GM12872 (cell line): ENCODE results near the gene DOC2A.

Experiments used
- TF ChIP-seq, protein P1 (sequence below): IDR thresholded peaks from 3 replicates; pipeline ENCODE4 v1.5.1; 2011; ENCODE audit warnings: low read depth, mild to moderate bottlenecking, low read length, moderate library complexity; ENCODE audit not compliant: insufficient read depth

DOC2A gene

DNA sequence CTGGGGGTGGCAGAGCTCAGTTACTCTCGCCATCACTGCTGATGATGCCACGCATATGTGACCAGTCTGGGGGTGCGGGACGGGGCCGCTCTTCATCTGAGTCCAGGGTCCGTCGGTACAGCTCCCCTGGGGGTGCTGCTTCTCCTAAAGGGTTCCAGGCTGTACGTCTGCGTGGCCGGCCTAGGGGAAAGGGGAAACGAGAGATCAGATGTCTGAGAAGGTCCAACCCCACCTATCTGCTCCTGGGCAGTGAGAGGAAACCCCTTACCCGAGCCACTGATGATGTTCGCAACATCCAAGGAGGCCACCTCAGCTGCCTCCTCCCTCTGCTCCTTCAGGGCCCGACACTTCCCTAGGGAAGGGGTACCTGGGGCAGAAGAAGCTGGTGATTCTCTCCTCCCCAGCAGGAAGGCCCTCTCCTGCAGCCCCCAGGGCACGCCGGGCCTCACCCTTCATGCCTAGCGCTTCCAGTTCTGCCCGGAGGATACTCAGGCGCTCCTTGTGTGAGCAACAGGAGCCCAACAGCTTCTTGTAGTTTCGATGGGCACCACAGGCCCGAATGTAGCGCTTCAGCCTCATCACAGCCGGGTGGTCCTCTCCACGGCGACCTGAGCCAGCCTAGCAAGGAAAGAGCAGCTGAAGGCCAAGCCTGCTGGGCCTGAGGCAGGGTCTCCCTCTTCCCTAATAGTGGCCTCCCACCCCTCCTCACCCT, 17.5 kb downstream of the DOC2A start:
- TF ChIP-seq, protein P1, sequence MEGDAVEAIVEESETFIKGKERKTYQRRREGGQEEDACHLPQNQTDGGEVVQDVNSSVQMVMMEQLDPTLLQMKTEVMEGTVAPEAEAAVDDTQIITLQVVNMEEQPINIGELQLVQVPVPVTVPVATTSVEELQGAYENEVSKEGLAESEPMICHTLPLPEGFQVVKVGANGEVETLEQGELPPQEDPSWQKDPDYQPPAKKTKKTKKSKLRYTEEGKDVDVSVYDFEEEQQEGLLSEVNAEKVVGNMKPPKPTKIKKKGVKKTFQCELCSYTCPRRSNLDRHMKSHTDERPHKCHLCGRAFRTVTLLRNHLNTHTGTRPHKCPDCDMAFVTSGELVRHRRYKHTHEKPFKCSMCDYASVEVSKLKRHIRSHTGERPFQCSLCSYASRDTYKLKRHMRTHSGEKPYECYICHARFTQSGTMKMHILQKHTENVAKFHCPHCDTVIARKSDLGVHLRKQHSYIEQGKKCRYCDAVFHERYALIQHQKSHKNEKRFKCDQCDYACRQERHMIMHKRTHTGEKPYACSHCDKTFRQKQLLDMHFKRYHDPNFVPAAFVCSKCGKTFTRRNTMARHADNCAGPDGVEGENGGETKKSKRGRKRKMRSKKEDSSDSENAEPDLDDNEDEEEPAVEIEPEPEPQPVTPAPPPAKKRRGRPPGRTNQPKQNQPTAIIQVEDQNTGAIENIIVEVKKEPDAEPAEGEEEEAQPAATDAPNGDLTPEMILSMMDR: no peak

DNA sequence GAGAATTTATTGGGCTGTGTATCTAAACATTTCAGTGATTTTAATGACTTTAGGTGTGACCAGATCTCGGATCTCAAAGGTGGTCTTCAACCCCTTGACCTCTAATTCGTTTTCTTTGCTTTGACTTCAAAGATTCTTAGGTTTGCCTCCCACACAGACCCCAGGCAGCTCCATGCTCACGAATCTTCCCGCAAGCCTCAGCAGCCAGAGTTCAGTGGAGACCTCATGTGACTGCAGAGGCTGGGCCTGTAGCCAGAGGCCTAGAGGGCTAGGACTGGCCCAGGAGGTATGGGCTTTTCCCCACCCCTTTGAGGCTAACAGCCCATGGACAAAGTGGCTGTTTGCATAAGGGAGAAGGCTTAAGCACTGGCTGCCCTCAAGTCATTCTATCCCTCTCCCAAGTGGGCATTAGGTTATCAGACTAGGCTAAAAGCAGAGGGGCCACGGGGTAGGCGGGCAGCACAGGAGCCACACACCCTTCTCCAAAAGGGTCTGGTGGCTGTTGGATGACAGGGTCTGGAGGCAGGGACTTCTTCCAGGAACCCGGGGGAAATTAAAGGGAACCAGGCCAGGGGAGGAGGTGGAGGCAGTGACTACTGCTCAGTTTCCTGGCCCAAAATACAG, 18.4 kb downstream of the DOC2A start:
- TF ChIP-seq, protein P1: no peak

DNA sequence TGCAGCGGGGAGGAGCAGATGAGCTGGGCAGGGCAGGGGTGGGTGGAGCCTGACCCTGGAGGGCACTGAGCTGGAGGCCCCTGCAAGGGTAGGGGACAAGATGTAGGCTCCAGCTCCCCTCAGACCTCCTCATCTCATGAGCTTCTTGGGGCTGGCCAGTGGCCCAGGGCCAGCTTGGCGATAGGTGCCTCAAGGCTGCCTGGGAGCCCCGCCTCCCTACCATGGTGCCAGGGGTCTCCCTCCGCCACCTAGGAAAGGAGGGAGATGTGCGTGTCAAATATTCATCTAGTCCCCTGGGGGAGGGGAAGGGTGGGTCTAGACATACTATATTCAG, 19.3 kb downstream of the DOC2A start:
- TF ChIP-seq, protein P1: no peak

DNA sequence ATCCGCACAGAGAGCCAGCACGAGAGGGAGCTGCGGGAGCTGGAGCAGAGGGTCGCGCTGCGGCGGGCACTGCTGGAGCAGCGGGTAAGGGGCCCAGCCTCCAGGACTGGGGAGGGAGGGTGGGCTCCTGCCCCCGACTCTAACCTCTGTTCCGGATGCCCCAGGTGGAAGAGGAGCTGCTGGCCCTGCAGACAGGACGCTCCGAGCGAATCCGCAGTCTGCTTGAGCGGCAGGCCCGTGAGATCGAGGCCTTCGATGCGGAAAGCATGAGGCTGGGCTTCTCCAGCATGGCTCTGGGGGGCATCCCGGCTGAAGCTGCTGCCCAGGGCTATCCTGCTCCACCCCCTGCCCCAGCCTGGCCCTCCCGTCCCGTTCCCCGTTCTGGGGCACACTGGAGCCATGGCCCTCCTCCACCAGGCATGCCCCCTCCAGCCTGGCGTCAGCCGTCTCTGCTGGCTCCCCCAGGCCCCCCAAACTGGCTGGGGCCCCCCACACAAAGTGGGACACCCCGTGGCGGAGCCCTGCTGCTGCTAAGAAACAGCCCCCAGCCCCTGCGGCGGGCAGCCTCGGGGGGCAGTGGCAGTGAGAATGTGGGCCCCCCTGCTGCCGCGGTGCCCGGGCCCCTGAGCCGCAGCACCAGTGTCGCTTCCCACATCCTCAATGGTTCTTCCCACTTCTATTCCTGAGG, 19.8 kb downstream of the DOC2A start:
- TF ChIP-seq, protein P1: no peak

DNA sequence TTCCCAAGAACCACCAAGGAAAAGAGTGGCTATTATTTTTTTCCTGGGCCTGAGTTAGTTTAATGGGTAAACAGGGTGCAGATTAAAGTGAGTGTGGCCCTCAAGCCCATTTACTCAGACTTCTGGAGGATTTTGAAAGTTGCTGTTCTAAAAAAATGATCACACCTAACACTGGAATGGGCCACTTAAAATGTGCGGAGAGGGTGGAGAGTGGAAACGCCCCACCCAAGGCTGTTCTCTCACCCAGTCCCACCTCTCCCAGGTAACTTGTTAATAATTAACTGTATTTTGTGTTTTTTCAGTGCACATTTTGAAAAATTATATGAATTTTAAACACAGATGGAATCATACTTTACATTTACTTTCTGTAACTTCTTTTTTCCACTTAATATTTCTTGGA, 20.8 kb downstream of the DOC2A start:
- TF ChIP-seq, protein P1: no peak

DNA sequence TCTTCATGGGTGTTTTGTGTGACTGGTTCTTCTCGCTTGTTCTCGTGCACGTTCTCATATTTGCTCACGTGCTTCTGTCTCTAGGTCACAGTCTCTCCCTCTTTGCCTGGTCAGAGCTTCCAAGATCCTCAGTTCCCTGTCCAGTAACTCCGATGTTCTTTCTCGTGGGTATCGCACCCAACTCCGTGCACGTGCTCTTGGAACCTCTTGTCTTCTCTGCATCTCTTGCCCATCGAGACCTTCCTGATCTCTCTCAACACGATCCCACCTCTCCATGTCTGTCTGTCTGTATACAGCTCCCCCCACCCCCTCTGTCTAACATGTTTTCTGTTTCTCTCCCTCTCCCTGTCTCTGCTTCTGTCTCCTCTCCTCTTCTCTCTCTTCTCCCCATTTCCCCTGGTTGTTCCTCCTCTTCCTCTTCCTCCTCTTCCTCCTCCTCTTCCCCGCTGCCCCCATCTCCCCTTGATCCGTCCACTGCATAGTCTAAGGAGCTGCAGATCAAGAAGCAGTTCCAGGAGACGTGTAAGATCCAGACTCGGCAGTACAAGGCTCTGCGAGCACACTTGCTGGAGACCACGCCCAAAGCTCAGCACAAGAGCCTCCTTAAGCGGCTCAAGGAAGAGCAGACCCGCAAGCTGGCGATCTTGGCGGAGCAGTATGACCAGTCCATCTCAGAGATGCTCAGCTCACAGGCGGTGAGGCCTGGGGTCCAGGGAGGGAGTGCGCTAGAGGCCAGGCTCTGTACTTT, 21.5 kb downstream of the DOC2A start:
- TF ChIP-seq, protein P1: no peak
